NCI-H1694 treated with DMSO at 0.1 percent for 48 hours (cell line): ENCODE data around the gene DNAH7.
"Not testable (repeated sequence)": the region's sequence is repeated elsewhere in the genome, so short reads cannot be mapped to it uniquely, and the experiment has no call there.

Source experiments
- DNase-seq: peaks from one replicate; lab custom pipeline; 2025; lab: John Stamatoyannopoulos, UW

Gene DNAH7

DNA sequence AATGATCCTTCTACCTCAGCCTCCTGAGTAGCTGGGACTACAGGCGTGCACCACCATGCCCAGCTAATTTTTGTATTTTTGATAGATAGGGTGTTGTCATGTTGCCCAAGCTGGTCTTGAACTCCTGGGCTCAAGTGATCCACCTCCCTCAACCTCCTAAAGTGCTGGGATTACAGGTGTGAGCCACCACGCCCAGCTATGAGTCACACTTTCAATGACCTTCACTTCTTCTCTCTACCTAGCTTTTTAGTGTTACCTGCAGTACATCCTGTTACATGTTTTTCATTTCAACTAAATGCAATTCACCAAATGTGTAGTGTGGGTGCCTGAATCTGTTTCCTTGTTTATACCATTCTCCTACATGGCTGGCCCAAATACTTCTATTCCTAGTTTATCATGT lies 347.6 kb downstream of the DNAH7 start:
- DNase-seq, result no peak

DNA sequence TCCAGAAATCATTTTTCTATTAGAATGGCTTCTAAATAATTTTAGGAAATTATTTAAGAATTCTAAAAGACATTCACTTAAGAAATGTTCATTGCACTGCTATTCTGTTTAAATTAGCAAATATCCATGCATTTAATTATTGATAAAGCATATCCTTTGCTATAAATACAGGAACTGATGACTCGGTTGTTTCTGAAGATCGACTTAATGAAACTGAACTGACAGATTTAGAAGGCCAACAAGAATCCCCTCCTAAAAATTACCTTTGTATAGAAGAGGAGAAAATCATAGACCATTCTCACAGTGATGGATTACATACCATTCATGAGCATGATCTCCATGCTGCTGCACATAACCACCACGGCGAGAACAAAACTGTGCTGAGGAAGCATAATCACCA lies 352.2 kb downstream of the DNAH7 start:
- DNase-seq, result no peak

DNA sequence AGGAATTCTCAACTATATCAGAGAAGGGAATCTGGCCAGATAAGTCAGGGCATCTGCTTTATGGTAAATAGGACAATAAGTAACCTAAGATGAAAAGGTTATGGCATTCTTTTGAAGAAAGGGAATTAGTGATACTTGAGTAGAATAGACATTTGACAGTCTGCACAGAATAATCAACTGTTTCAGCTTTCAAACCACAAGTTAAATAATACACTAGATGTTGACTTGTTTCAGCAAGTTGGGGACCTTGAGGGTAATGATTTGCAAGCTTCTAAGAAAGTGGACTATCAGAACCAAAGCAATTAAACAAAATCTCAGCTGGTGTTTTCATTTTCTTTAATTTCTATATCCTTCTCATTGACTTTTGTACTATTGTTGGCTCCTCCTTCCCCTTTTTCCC lies 357.2 kb downstream of the DNAH7 start:
- DNase-seq, result no peak

DNA sequence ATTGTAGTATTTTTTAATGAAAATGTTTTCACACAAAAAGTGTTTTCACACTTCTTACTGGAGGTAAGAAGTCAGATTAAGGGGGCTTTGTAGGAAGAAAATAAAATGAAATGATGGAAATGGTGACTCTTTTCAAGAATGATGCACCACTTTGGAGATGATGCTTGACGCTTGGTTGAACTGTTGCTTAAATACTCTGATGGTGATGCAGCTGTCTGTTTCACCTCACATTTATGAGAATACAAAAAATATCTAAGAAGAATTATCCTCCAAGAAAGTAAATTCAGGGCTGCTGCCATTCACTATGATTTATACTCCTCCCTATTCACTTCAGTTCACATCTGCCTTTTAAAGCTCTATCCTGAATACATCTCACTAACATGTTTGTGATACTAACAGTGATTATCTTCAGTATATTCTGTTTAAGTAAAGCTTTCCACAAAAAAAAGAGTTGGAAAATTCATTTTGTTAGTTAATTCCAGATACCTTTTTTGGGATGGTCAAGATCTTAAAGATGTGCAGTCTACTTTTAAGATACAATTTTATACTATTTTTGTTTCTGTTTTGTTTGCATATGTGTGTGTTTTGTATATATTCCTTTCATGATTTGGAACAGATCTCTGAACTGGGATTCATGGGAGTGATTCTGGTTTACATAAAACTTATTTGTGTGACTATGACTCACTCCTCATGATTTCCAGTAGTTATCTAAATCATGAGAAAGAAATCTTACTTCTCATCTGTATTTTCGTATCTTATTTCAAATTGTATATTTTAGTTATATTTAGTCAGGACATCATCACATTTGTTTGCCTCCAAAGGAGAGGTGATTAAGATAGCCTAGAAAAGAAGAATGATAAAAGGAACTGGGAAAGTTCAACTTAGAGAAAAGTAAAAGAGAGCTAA lies 358.5 kb downstream of the DNAH7 start:
- no peak for DNase-seq

DNA sequence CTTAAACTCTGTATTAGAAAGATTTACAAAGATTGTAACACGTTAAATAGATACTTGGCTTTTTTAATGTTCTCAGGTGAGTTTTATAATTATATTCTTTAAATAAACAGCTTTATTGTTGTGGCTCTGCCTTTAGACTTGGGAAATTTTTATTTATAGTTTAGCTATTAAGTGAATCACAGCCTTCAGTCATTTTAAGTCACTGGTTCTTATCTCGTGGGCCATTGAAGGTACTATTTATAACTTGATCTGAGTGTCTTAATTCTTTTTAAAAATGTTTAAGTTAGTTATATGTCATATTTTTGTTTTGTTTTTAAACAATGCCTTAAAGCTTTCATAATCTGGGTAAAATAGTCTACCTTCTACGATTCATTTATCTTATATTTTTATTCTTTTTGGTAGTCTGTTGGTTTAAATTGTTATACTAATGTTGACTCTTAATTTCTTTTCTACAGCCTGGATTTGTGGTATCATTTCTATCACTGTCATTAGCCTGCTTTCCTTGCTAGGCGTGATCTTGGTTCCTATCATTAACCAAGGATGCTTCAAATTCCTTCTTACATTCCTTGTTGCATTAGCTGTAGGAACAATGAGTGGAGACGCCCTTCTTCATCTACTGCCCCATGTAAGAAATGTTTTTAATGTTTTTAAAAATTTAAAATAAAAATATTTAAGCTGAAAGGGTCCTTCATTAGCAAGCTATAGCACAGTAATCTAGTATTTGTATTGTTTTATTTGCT lies 362.3 kb downstream of the DNAH7 start:
- DNase-seq, result no peak

DNA sequence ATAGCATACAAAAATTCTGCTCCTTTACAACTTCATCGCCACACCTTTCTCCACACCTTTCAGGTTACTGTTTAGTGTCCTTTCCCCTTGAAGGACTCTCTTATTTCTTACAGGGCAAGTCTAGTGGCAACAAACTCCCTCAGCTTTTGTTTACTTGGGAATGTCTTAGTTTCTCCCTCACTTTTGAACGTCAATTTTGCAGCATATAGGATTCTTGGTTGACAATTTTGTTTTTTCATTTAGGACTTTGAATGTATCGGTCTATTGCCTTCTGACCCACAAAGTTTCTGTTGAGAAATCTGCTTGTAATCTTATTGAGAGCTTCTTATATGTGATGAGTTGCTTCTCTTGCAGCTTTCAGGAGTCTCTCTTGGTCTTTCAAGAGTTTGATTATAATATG lies 368.2 kb downstream of the DNAH7 start:
- no peak for DNase-seq

DNA sequence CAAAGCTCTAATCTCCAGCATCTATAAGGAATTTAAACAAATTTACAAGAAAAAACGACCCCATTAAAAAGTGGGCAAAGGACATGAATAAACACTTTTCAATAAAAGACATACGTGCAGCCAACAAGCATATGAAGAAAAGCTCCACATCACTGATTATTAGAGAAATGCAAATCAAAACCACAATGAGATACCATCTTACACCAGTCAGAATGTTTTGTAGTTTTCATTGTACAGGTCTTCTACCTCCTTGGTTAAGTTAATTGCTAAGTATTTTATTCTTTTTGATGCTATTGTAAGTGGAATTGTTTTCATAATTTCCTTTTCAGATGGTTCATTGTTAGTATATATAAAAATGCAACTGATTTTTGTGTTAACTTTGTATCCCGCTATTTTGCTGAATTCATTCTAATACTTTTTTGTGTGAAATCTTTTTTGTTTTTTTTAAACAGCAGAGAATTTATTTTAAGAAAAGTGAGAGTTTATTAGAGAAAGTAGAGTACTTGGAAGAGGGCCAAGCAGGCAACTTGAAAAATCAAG lies 370.9 kb downstream of the DNAH7 start:
- DNase-seq, result no peak

DNA sequence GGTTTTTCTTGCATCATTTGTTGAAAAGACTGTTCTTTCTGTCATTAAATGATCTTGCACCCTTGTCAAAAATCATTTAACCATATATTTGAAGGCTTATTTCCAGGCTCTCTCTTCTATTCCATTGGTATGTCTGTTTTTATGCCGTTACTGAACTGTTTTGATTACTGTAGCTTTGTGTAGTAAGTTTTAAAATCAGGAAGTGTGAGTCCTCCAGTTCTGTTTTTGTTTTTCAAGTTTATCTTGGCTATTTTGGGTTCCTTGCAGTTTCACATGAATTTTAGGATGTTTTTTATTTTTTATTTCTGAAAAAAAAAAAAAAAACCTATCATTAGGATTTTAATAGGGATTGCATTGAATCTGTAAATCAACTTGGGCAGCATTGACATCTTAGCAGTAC lies 372.6 kb downstream of the DNAH7 start:
- no peak for DNase-seq

DNA sequence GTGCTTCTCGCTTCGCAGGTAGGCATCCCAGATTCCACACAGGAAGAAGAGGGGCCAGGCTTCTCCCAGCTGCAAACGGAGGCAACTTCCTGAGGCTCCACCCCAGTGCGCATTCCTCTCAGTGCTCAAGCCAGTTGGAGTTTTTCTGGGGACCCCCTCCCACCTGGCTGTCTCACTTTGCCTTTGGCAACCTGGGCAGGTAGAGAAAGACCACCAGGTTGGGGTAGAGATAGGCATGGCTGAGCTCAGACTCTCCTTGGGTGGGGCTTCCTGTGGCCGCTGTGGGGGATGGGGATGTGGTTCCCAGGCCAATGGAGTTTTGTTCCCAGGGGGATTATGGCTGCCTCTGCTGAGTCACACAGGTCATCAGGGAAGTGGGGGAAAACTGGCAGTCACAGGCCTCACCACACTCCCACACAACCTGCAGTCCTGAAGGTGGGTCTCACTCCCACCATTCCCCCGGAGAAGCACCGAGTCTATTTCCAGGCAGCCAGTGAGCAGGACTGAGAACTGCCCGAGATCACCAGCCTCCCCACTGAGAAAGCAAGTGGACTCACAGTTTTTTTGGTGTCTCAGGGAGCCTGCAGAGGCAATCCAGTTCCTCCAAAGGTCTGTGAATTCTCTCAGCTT lies 373.5 kb downstream of the DNAH7 start:
- no peak for DNase-seq

DNA sequence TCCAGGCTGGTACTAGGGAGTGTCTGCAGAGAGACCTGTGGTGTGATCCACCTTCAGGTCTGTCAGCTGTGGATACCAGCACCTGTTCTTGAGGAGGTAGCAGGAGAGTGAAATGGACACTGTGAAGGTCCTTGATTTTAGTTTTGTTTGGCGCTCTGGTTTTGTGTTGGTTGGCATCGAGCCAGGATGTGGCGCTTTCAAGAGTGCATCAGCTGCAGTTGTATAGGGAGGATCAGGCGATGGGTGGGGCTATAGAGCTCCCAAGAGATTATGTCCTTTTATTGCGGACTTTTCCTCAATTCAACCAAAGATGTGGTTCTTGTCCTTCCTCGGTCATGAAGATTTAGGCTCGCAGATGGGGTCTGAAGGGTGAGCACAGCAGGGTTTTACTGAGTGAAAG lies 374.1 kb downstream of the DNAH7 start:
- DNase-seq, result no peak

DNA sequence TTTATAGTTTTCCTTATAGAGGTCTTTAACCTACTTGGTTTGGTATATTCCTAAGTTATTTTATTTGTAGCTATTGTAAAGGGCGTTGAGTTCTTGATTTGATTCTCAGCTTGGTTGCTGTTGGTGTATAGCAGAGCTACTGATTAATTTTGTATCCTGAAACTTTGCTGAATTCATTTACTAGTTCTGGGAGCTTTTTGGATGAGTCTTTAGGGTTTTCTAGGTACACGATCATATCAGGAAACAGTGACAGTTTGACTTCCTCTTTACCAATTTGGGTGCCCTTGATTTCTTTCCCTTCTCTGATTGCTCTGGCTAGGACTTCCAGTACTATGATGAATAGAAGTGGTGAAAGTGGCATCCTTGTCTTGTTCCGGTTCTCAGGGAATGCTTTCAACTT lies 376.1 kb downstream of the DNAH7 start:
- DNase-seq, result not testable (repeated sequence)
